Naive B cell (primary cell): ENCODE results near the gene NFATC4. TPM values are rescaled to one million over a fixed set of nuclear protein-coding genes. Genes with fewer than 3 reads are reported as not detected.
"Not testable (repeated sequence)": the region's sequence is repeated elsewhere in the genome, so short reads cannot be mapped to it uniquely, and the experiment has no call there.

Experiments used
- ATAC-seq, 2 donors: fragments of 150-1000 bp; cut with Tn5 transposase; 2 replicates each; pipeline ENCODE4 v1.10.0; 2021; ENCODE audit warnings: low read depth in 2 of 2, mild to moderate bottlenecking in 2 of 2, moderate library complexity in 2 of 2
- DNase-seq: peaks from one replicate; pipeline ENCODE4 v3.0.0; 2022
- H3K27ac Mint-ChIP-seq, 6 donors: one replicate each; pipeline ENCODE4 v1.8.0; 2020 to 2022; ENCODE audit warnings: mild to moderate bottlenecking in 6 of 6, mixed read lengths in 6 of 6, moderate library complexity in 5 of 6, inconsistent platforms in 2 of 6
- H3K27me3 Mint-ChIP-seq, 3 donors: one replicate each; pipeline ENCODE4 v1.8.0; 2021 to 2022; ENCODE audit warnings: mixed read lengths in 3 of 3, mild to moderate bottlenecking in 1 of 3
- H3K36me3 Mint-ChIP-seq, 2 donors: one replicate each; pipeline ENCODE4 v1.8.0; 2020 to 2022; ENCODE audit warnings: mixed read lengths in 2 of 2, inconsistent platforms in 1 of 2, mild to moderate bottlenecking in 1 of 2
- H3K4me1 Mint-ChIP-seq, 3 donors: one replicate each; pipeline ENCODE4 v1.8.0; 2020 to 2022; ENCODE audit warnings: mixed read lengths in 3 of 3, inconsistent platforms in 1 of 3, mild to moderate bottlenecking in 1 of 3, moderate library complexity in 1 of 3
- H3K4me3 Mint-ChIP-seq, 8 donors: one replicate each; pipeline ENCODE4 v1.8.0; 2020 to 2022; ENCODE audit warnings: mild to moderate bottlenecking in 8 of 8, mixed read lengths in 8 of 8, moderate library complexity in 8 of 8, inconsistent platforms in 2 of 8
- H3K9me3 Mint-ChIP-seq, 7 donors: one replicate each; pipeline ENCODE4 v1.8.0; 2020 to 2022; ENCODE audit warnings: mixed read lengths in 7 of 7, mild to moderate bottlenecking in 5 of 7, inconsistent platforms in 2 of 7, moderate library complexity in 1 of 7
- polyA plus RNA-seq, 6 donors: library from polyadenylated mRNA; unstranded; fragments of 300-500 nt; fragmentation: Illumina TruSeq; gene quantifications; one replicate each; pipeline ENCODE4 v1.2.3, GENCODE V29; 2021; ENCODE audit warnings: low read depth in 6 of 6

Gene NFATC4
- polyA plus RNA-seq, 6 donors from 2014 or later = 0.19 to 0.43 TPM; not detected in 4

- ATAC-seq = no peak
- Mint-ChIP-seq H3K27me3 (peaks cover 16 to 34% (median 21%) of the 10 kb centered on the region in 3 donors), H3K4me1 (peaks cover 6 to 8% (median 6%) of the 10 kb centered on the region in 3 donors), H3K27ac (peak overlapping the region in 1 of 6 donors; percentile 8), H3K36me3 (no peaks in the 10 kb centered on the region), H3K4me3 (no peak overlapping the region), H3K9me3 (no peaks in the 10 kb centered on the region)
- DNase-seq = no peak
Observed at GRCh38 chr14:24343795-24344660, 24.0 kb upstream of the NFATC4 start.

- no peaks in the 10 kb centered on the region for H3K4me1 Mint-ChIP-seq
- DNase-seq = no peak
- no peaks in the 10 kb centered on the region for H3K36me3 Mint-ChIP-seq
- H3K27ac Mint-ChIP-seq = no peak overlapping the region
- no peaks in the 10 kb centered on the region for H3K9me3 Mint-ChIP-seq
- ATAC-seq = no peak
- peaks cover 31 to 50% (median 44%) of the 10 kb centered on the region in 3 donors for H3K27me3 Mint-ChIP-seq
- no peak overlapping the region for H3K4me3 Mint-ChIP-seq
Observed at GRCh38 chr14:24347134-24347533, 20.9 kb upstream of the NFATC4 start.

GRCh38 chr14:24348186-24348585 lies 19.8 kb upstream of the NFATC4 start:
- Mint-ChIP-seq H3K4me3 (no peak overlapping the region), H3K9me3 (no peaks in the 10 kb centered on the region), H3K27ac (no peak overlapping the region), H3K4me1 (no peaks in the 10 kb centered on the region), H3K36me3 (no peaks in the 10 kb centered on the region), H3K27me3 (peaks cover 31 to 55% (median 54%) of the 10 kb centered on the region in 3 donors)
- DNase-seq = no peak
- no peak for ATAC-seq

- ATAC-seq = no peak
- H3K36me3 Mint-ChIP-seq = no peaks in the 10 kb centered on the region
- no peaks in the 10 kb centered on the region for H3K9me3 Mint-ChIP-seq
- no peak overlapping the region for H3K4me3 Mint-ChIP-seq
- H3K4me1 Mint-ChIP-seq = peaks cover 0 to 5% (median 0%) of the 10 kb centered on the region in 3 donors
- DNase-seq = no peak
- no peak overlapping the region for H3K27ac Mint-ChIP-seq
- peaks cover 35 to 67% (median 64%) of the 10 kb centered on the region in 3 donors for H3K27me3 Mint-ChIP-seq
Observed at GRCh38 chr14:24349742-24350141, 18.2 kb upstream of the NFATC4 start.

GRCh38 chr14:24351517-24351916 lies 16.5 kb upstream of the NFATC4 start:
- H3K9me3 Mint-ChIP-seq = no peaks in the 10 kb centered on the region
- H3K27ac Mint-ChIP-seq = peak overlapping the region in 1 of 6 donors; percentile 20
- H3K4me3 Mint-ChIP-seq = no peak overlapping the region
- H3K4me1 Mint-ChIP-seq = peaks cover 0 to 5% (median 0%) of the 10 kb centered on the region in 3 donors
- ATAC-seq (no peak), DNase-seq (no peak)
- H3K27me3 Mint-ChIP-seq = peaks cover 30 to 55% (median 51%) of the 10 kb centered on the region in 3 donors
- no peaks in the 10 kb centered on the region for H3K36me3 Mint-ChIP-seq

GRCh38 chr14:24353559-24354481 lies 14.2 kb upstream of the NFATC4 start:
- Mint-ChIP-seq H3K36me3 (no peaks in the 10 kb centered on the region), H3K4me1 (peaks cover 0 to 5% (median 0%) of the 10 kb centered on the region in 3 donors), H3K9me3 (no peaks in the 10 kb centered on the region), H3K4me3 (no peak overlapping the region), H3K27me3 (peaks cover 33 to 56% (median 55%) of the 10 kb centered on the region in 3 donors), H3K27ac (peak overlapping the region in 1 of 6 donors; percentile 56)
- DNase-seq (no peak), ATAC-seq (no peak)

- ATAC-seq, H3K27ac Mint-ChIP-seq, H3K36me3 Mint-ChIP-seq, H3K4me3 Mint-ChIP-seq, H3K9me3 Mint-ChIP-seq, DNase-seq, H3K4me1 Mint-ChIP-seq: not testable (repeated sequence)
- H3K27me3 Mint-ChIP-seq = peaks cover 31 to 52% (median 50%) of the 10 kb centered on the region in 3 donors
Observed at GRCh38 chr14:24354482-24354825, 13.5 kb upstream of the NFATC4 start.

GRCh38 chr14:24355009-24355408 lies 13.0 kb upstream of the NFATC4 start:
- Mint-ChIP-seq H3K27me3 (peaks cover 25 to 47% (median 45%) of the 10 kb centered on the region in 3 donors), H3K4me1 (peaks cover 0 to 5% (median 0%) of the 10 kb centered on the region in 3 donors), H3K36me3 (no peaks in the 10 kb centered on the region), H3K9me3 (no peaks in the 10 kb centered on the region), H3K4me3 (no peak overlapping the region), H3K27ac (no peak overlapping the region)
- DNase-seq (no peak), ATAC-seq (no peak)

- Mint-ChIP-seq H3K27me3 (peaks cover 22 to 50% (median 33%) of the 10 kb centered on the region in 3 donors), H3K27ac (no peak overlapping the region), H3K4me1 (peaks cover 0 to 5% (median 0%) of the 10 kb centered on the region in 3 donors), H3K4me3 (no peak overlapping the region), H3K36me3 (no peaks in the 10 kb centered on the region), H3K9me3 (no peaks in the 10 kb centered on the region)
- no peak for ATAC-seq
- DNase-seq = no peak
Observed at GRCh38 chr14:24356208-24356607, 11.8 kb upstream of the NFATC4 start.

GRCh38 chr14:24360281-24360680 lies 7.7 kb upstream of the NFATC4 start:
- H3K36me3 Mint-ChIP-seq = no peaks in the 10 kb centered on the region
- ATAC-seq = no peak

GRCh38 chr14:24361326-24361725 lies 6.7 kb upstream of the NFATC4 start:
- DNase-seq = no peak
- Mint-ChIP-seq H3K4me3 (no peak overlapping the region), H3K27me3 (peaks cover 0 to 38% (median 14%) of the 10 kb centered on the region in 3 donors), H3K36me3 (no peaks in the 10 kb centered on the region), H3K9me3 (no peaks in the 10 kb centered on the region), H3K4me1 (peaks cover 8 to 14% (median 12%) of the 10 kb centered on the region in 3 donors), H3K27ac (no peak overlapping the region)
- no peak for ATAC-seq

More at GRCh38 chr14:24360281-24360680, 7.7 kb upstream of the NFATC4 start:
- H3K27ac Mint-ChIP-seq = no peak overlapping the region
- H3K4me3 Mint-ChIP-seq = no peak overlapping the region
- no peak for DNase-seq
- H3K27me3 Mint-ChIP-seq = peaks cover 0 to 38% (median 10%) of the 10 kb centered on the region in 3 donors
- peaks cover 0 to 3% (median 3%) of the 10 kb centered on the region in 3 donors for H3K4me1 Mint-ChIP-seq
- H3K9me3 Mint-ChIP-seq = no peaks in the 10 kb centered on the region

- H3K4me3 Mint-ChIP-seq = no peak overlapping the region
Observed at GRCh38 chr14:24362241-24362960, 5.6 kb upstream of the NFATC4 start.

GRCh38 chr14:24363401-24363800 lies 4.6 kb upstream of the NFATC4 start:
- Mint-ChIP-seq H3K27ac (no peak overlapping the region), H3K27me3 (peaks cover 0 to 41% (median 10%) of the 10 kb centered on the region in 3 donors), H3K4me1 (peaks cover 29 to 33% (median 29%) of the 10 kb centered on the region in 3 donors), H3K9me3 (no peaks in the 10 kb centered on the region), H3K36me3 (no peaks in the 10 kb centered on the region), H3K4me3 (no peak overlapping the region)
- DNase-seq (no peak), ATAC-seq (no peak)

More at GRCh38 chr14:24362241-24362960, 5.6 kb upstream of the NFATC4 start:
- peaks cover 0 to 40% (median 11%) of the 10 kb centered on the region in 3 donors for H3K27me3 Mint-ChIP-seq
- peaks cover 19 to 23% (median 19%) of the 10 kb centered on the region in 3 donors for H3K4me1 Mint-ChIP-seq
- DNase-seq (no peak), ATAC-seq (no peak)
- no peaks in the 10 kb centered on the region for H3K36me3 Mint-ChIP-seq
- no peaks in the 10 kb centered on the region for H3K9me3 Mint-ChIP-seq
- H3K27ac Mint-ChIP-seq = no peak overlapping the region
